ENCODE measurements around the gene TRIM72. TPM values are rescaled to one million over a fixed set of nuclear protein-coding genes. Genes with fewer than 3 reads are reported as not detected.

TRIM72 gene
- total and polyA plus RNA-seq, 9 of the 15 experiments (the other 6 are each of a cell fraction or from before 2014, with no cell fraction given): under 0.01 TPM; not detected in 8

DNA sequence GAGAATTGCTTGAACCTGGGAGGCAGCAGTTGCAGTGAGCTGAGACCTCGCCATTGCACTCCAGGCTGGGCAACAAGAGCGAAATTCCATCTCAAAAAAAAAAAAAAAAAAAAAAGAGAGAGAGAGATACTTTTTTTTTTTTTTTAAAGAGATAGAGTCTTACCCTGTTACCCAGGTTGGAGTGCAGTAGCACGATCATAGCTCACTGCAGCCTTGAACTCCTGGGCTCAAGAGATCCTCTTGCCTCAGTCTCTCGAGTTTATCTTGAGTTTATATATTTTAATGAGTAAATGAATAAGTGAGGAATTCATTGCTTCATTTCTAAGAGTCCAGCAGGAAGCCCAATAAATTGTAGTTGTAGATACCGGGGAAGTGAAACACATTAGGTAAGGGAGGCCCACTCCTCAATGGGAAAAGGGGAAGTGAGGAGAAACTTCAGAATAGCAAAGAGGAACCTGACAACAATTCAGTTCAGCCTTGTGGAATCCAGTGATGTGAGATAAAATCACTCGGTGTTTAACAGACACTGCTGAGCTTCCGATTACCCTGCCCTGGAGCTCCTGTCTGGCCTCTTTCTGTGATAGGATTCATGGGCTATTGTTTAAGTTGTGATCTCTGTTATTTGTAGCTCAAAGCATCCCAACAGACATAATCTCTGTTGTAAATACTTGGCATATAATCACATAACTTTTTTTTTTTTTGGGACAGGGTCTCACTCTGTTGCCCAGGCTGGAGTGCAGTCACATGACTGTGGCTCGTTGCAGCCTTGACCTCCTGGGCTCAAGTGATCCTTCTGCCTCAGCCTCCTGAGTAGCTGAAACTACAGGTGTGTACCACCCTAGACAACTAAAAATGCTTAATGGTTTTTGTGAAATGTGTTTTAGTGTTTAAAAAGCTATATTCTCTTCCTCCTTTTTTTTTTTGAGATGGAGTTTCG lies 30.1 kb downstream of the TRIM72 start (continued):
- TF ChIP-seq SMARCE1 (IDR thresholded peaks at IDR 0.05) (peak; percentile 82; the same call in 1 of the 2 replicates), ZNF217 (CRISPR knock-in tag; IDR thresholded peaks at IDR 0.05) (no peak), CBFA2T2 (conservative IDR thresholded peaks at IDR 0.05) (no peak), TAL1 (IDR thresholded peaks at IDR 0.05) (peak; percentile 26; the same call in 1 of the 2 replicates), TARDBP (IDR thresholded peaks at IDR 0.05) (no peak), ZNF75A (CRISPR knock-in tag; IDR thresholded peaks at IDR 0.05) (no peak), NR2C2 (CRISPR knock-in tag; IDR thresholded peaks at IDR 0.05) (no peak), NR2C2 (tag; IDR thresholded peaks at IDR 0.05) (no peak), MEF2D (tag; conservative IDR thresholded peaks at IDR 0.05; ENCODE audit: low read depth) (no peak), DPF2 (IDR thresholded peaks at IDR 0.05) (peak; percentile 58), NONO (IDR thresholded peaks at IDR 0.05; ENCODE audit: low read depth in 2 of 2, low read length in 1 of 2) (no peak), DDX20 (tag; IDR thresholded peaks at IDR 0.05; ENCODE audit: low read depth) (no peak), PTTG1 (tag; IDR thresholded peaks at IDR 0.05; ENCODE audit: low read depth) (no peak), TBL1XR1 (IDR thresholded peaks at IDR 0.05; ENCODE audit: low read length in 2 of 2) (no peak), NCOR1 (IDR thresholded peaks at IDR 0.05) (no peak), PRPF4 (IDR thresholded peaks at IDR 0.05; ENCODE audit: insufficient read depth, low read depth, low read length, poor library complexity, severe bottlenecking) (no peak), ZBTB26 (CRISPR knock-in tag; IDR thresholded peaks at IDR 0.05) (no peak), ZNF143 (CRISPR knock-in tag; IDR thresholded peaks at IDR 0.05) (no peak), GTF2F1 (IDR thresholded peaks at IDR 0.05; ENCODE audit: low read depth, low read length) (no peak), KAT2B (IDR thresholded peaks at IDR 0.05; ENCODE audit: low read depth, low read length) (no peak), KDM4B (IDR thresholded peaks at IDR 0.05; ENCODE audit: borderline replicate concordance in 2 of 2, low read depth in 1 of 2) (no peak), POLR2B (IDR thresholded peaks at IDR 0.05; ENCODE audit: low read depth, partially characterized antibody) (no peak), DACH1 (IDR thresholded peaks at IDR 0.05; ENCODE audit: partially characterized antibody) (no peak), CBX5 (IDR thresholded peaks at IDR 0.05; ENCODE audit: borderline replicate concordance, low read depth) (no peak), NFYB (IDR thresholded peaks at IDR 0.05; ENCODE audit: extremely low read depth, insufficient read length) (no peak), TAF9B (IDR thresholded peaks at IDR 0.05; ENCODE audit: partially characterized antibody) (no peak)
- TF ChIP-seq, protein P1, sequence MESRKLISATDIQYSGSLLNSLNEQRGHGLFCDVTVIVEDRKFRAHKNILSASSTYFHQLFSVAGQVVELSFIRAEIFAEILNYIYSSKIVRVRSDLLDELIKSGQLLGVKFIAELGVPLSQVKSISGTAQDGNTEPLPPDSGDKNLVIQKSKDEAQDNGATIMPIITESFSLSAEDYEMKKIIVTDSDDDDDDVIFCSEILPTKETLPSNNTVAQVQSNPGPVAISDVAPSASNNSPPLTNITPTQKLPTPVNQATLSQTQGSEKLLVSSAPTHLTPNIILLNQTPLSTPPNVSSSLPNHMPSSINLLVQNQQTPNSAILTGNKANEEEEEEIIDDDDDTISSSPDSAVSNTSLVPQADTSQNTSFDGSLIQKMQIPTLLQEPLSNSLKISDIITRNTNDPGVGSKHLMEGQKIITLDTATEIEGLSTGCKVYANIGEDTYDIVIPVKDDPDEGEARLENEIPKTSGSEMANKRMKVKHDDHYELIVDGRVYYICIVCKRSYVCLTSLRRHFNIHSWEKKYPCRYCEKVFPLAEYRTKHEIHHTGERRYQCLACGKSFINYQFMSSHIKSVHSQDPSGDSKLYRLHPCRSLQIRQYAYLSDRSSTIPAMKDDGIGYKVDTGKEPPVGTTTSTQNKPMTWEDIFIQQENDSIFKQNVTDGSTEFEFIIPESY (CRISPR knock-in tag; IDR thresholded peaks at IDR 0.05): no peak

Data from K562 (cell line).